ENCODE data around the gene TMEM126A.
"Not testable (repeated sequence)": the region's sequence is repeated elsewhere in the genome, so short reads cannot be mapped to it uniquely, and the experiment has no call there.

Gene TMEM126A

DNA sequence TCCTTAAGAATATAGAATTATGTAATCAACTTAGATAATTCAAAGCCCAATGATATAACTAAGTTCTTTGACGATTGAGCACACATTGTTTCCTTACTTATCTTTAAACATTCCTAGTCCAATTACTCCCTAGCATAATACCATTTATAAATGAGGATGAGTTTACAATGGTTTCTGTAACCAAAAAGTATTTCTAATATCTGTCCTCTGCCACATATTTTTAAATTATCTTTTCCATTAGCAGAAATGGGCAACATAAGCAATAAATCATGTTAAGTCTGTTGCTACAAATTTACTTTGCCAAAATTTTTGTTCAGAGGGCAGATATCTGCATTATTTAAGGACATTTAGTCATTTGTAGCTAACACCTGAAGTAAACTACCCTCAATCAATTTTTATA is 10.4 kb downstream of the TMEM126A start:
- no peak for FAIRE-seq

DNA sequence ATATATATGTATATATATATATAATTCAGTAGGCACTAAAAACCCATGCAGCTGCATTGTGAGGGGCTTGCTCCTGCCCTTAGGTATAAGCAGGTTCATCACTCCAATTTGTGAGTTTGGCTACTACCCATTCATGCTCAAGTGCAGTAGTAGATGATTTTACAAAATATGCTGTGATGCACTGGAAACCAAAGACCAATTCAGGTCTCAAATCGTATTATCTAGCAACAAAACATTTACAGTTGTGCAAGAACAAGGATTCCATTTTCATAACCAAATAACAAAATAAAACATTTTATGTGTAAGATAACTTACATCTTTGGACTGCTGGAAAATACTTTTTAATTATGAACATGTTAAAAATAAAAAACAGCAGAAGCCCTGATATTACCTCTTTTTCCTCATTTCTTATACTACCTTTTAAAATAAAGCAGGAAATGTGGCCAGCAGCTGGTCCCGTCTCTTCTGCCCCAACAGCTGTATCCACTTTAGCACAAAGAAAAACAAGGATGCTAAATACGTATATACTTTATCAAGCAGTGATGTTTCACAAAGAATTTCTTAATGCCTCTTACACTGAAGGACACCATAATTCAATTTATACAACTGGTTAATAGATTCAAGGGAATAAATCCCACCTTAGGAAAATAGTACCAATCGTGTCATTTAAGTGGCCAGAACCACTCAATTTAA is 14.4 kb downstream of the TMEM126A start:
- TF ChIP-seq POLR2A (IDR thresholded peaks at IDR 0.05; ENCODE audit: low read depth, low read length) (no peak), PAX5 (IDR thresholded peaks at IDR 0.05; ENCODE audit: insufficient read depth, low read length, severe bottlenecking) (no peak), TAF1 (IDR thresholded peaks at IDR 0.05; ENCODE audit: low read depth, low read length) (no peak), POU2F2 (IDR thresholded peaks at IDR 0.05; ENCODE audit: low read depth, low read length) (no peak), SPI1 (IDR thresholded peaks at IDR 0.05; ENCODE audit: low read depth, low read length) (no peak), POLR2AphosphoS5 (IDR thresholded peaks at IDR 0.05; ENCODE audit: low read depth, low read length) (no peak)
- DNase-seq (ENCODE audit: insufficient read length, low spot score) (no peak), FAIRE-seq (no peak)

More for the DNA sequence above, 10.4 kb downstream of the TMEM126A start:
- no peak for TF ChIP-seq POLR2AphosphoS5 (IDR thresholded peaks at IDR 0.05; ENCODE audit: low read depth, low read length)
- no peak for TF ChIP-seq PAX5 (IDR thresholded peaks at IDR 0.05; ENCODE audit: insufficient read depth, low read length, severe bottlenecking)
- no peak for TF ChIP-seq TAF1 (IDR thresholded peaks at IDR 0.05; ENCODE audit: low read depth, low read length)
- TF ChIP-seq POU2F2 (IDR thresholded peaks at IDR 0.05; ENCODE audit: low read depth, low read length) = no peak
- no peak for TF ChIP-seq POLR2A (IDR thresholded peaks at IDR 0.05; ENCODE audit: low read depth, low read length)
- TF ChIP-seq SPI1 (IDR thresholded peaks at IDR 0.05; ENCODE audit: low read depth, low read length) = no peak
- no peak for DNase-seq (ENCODE audit: insufficient read length, low spot score)

DNA sequence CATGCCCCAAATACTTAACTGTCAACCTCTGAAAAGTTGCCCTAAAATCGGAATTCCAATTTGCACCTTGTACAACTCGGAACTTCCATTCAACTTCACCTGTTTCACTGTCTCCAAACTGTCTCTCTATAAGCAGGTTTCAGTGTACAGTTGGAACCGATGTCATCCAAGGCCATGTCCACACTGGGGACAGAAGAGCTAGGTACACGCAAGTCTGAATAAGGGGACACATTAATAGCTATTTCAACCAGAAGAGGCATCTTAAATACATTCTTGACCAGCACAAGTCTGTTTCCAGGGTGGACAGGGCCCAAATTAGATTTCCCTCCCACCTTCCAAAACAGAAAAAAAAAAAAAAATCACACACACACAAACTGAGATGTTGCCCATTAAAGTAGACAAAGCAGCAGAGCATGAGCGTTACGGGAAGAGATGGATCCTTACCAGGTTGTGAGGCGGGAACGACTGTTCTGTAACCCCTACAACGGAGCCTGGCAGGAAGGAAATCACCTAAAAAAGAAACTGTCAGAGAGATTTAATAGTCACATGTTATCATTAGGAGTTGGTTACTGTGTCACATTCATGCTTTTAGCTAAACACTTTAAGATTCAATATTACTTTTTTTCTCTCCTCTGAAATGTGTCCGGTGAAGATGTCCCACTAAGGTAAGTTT is 15.4 kb downstream of the TMEM126A start:
- FAIRE-seq (peak; percentile 48), DNase-seq (ENCODE audit: insufficient read length, low spot score) (no peak)
- TF ChIP-seq PAX5 (IDR thresholded peaks at IDR 0.05; ENCODE audit: insufficient read depth, low read length, severe bottlenecking) (no peak), POU2F2 (IDR thresholded peaks at IDR 0.05; ENCODE audit: low read depth, low read length) (no peak), POLR2A (IDR thresholded peaks at IDR 0.05; ENCODE audit: low read depth, low read length) (0 out of 2 replicates have a peak, but pooled peaks have one; percentile 12), TAF1 (IDR thresholded peaks at IDR 0.05; ENCODE audit: low read depth, low read length) (no peak), POLR2AphosphoS5 (IDR thresholded peaks at IDR 0.05; ENCODE audit: low read depth, low read length) (0 out of 2 replicates have a peak, but pooled peaks have one; percentile 1), SPI1 (IDR thresholded peaks at IDR 0.05; ENCODE audit: low read depth, low read length) (no peak)

- peak; percentile 59 for DNase-seq (ENCODE audit: insufficient read length, low spot score)
- TF ChIP-seq SPI1 (IDR thresholded peaks at IDR 0.05; ENCODE audit: low read depth, low read length) (no peak), TAF1 (IDR thresholded peaks at IDR 0.05; ENCODE audit: low read depth, low read length) (peak; percentile 48; the same call in 1 of the 2 replicates), POLR2A (IDR thresholded peaks at IDR 0.05; ENCODE audit: low read depth, low read length) (peak; percentile 60; the same call in 1 of the 2 replicates), PAX5 (IDR thresholded peaks at IDR 0.05; ENCODE audit: insufficient read depth, low read length, severe bottlenecking) (no peak), POLR2AphosphoS5 (IDR thresholded peaks at IDR 0.05; ENCODE audit: low read depth, low read length) (no peak; the same call in 1 of the 2 replicates), POU2F2 (IDR thresholded peaks at IDR 0.05; ENCODE audit: low read depth, low read length) (peak; percentile 28; the same call in 1 of the 2 replicates)
- peak; percentile 68 for FAIRE-seq
Measured at GRCh38 chr11:85663753-85664614, 16.2 kb downstream of the TMEM126A start.

- no peak for TF ChIP-seq PAX5 (IDR thresholded peaks at IDR 0.05; ENCODE audit: insufficient read depth, low read length, severe bottlenecking)
- TF ChIP-seq POU2F2 (IDR thresholded peaks at IDR 0.05; ENCODE audit: low read depth, low read length) = peak; percentile 70
- TF ChIP-seq POLR2AphosphoS5 (IDR thresholded peaks at IDR 0.05; ENCODE audit: low read depth, low read length) = peak; percentile 95
- TF ChIP-seq TAF1 (IDR thresholded peaks at IDR 0.05; ENCODE audit: low read depth, low read length) = peak; percentile 80
- TF ChIP-seq SPI1 (IDR thresholded peaks at IDR 0.05; ENCODE audit: low read depth, low read length) = no peak
- TF ChIP-seq POLR2A (IDR thresholded peaks at IDR 0.05; ENCODE audit: low read depth, low read length) = peak; percentile 92
- FAIRE-seq (peak; percentile 90), DNase-seq (ENCODE audit: insufficient read length, low spot score) (peak; percentile 77)
Measured at GRCh38 chr11:85664615-85665481, 17.1 kb downstream of the TMEM126A start, which contains the start of gene CREBZF. TSS of gene CREBZF (minus strand) at chr11:85665129. CDS start at chr11:85664875, 254 bp downstream.

GRCh38 chr11:85665733-85666132 is 18.0 kb downstream of the TMEM126A start:
- FAIRE-seq (no peak), DNase-seq (ENCODE audit: insufficient read length, low spot score) (no peak)
- TF ChIP-seq TAF1 (IDR thresholded peaks at IDR 0.05; ENCODE audit: low read depth, low read length) = no peak
- TF ChIP-seq POU2F2 (IDR thresholded peaks at IDR 0.05; ENCODE audit: low read depth, low read length) = no peak
- no peak for TF ChIP-seq PAX5 (IDR thresholded peaks at IDR 0.05; ENCODE audit: insufficient read depth, low read length, severe bottlenecking)
- no peak for TF ChIP-seq POLR2AphosphoS5 (IDR thresholded peaks at IDR 0.05; ENCODE audit: low read depth, low read length)
- TF ChIP-seq SPI1 (IDR thresholded peaks at IDR 0.05; ENCODE audit: low read depth, low read length) = no peak
- TF ChIP-seq POLR2A (IDR thresholded peaks at IDR 0.05; ENCODE audit: low read depth, low read length) = no peak

GRCh38 chr11:85666687-85667086 is 18.9 kb downstream of the TMEM126A start:
- no peak for TF ChIP-seq PAX5 (IDR thresholded peaks at IDR 0.05; ENCODE audit: insufficient read depth, low read length, severe bottlenecking)
- TF ChIP-seq TAF1 (IDR thresholded peaks at IDR 0.05; ENCODE audit: low read depth, low read length) = no peak
- TF ChIP-seq POLR2A (IDR thresholded peaks at IDR 0.05; ENCODE audit: low read depth, low read length) = no peak
- no peak for TF ChIP-seq POLR2AphosphoS5 (IDR thresholded peaks at IDR 0.05; ENCODE audit: low read depth, low read length)
- no peak for TF ChIP-seq POU2F2 (IDR thresholded peaks at IDR 0.05; ENCODE audit: low read depth, low read length)
- no peak for TF ChIP-seq SPI1 (IDR thresholded peaks at IDR 0.05; ENCODE audit: low read depth, low read length)
- FAIRE-seq (no peak), DNase-seq (ENCODE audit: insufficient read length, low spot score) (no peak)

DNA sequence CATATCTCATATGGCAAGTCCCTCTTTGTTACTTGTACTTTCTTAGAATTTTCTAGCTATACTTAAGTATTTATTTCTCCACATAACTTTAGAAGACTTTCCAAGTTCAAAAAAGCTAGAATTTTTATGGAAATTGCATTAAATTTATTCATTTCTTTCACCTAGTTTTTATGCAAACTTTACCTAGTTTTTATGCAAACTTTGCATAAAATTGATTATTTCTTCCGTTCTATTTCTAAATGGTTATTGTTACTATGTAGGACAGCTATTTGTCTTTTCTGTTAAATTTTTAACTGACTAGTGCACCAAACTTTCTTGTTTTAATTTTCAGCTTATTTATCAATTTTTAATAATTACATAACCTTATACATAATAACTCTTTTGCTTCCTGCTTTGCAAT is 20.4 kb downstream of the TMEM126A start:
- TF ChIP-seq SPI1 (IDR thresholded peaks at IDR 0.05; ENCODE audit: low read depth, low read length) (no peak), POU2F2 (IDR thresholded peaks at IDR 0.05; ENCODE audit: low read depth, low read length) (no peak), PAX5 (IDR thresholded peaks at IDR 0.05; ENCODE audit: insufficient read depth, low read length, severe bottlenecking) (no peak), POLR2AphosphoS5 (IDR thresholded peaks at IDR 0.05; ENCODE audit: low read depth, low read length) (no peak), TAF1 (IDR thresholded peaks at IDR 0.05; ENCODE audit: low read depth, low read length) (no peak), POLR2A (IDR thresholded peaks at IDR 0.05; ENCODE audit: low read depth, low read length) (no peak)
- FAIRE-seq (no peak), DNase-seq (ENCODE audit: insufficient read length, low spot score) (no peak)

- not testable (repeated sequence) for DNase-seq (ENCODE audit: insufficient read length, low spot score); FAIRE-seq
Measured at GRCh38 chr11:85670949-85671663, 23.3 kb downstream of the TMEM126A start.
